SK-N-SH (cell line): ENCODE results near the gene MYL12A.

Experiments used
- CHD2 ChIP-seq: fragments of 150-350 bp; IDR thresholded peaks from 2 replicates; pipeline ENCODE4 v1.6.1; 2018; ENCODE audit warnings: low read length; ENCODE audit not compliant: partially characterized antibody
- JUND ChIP-seq: IDR thresholded peaks from 2 replicates; pipeline ENCODE4 v1.4.0; 2012
- MEF2A ChIP-seq: IDR thresholded peaks from 2 replicates; pipeline ENCODE4 v1.4.0; 2012; ENCODE audit warnings: low read depth, borderline replicate concordance
- MXI1 ChIP-seq: IDR thresholded peaks from 2 replicates; pipeline ENCODE4 v1.6.1; 2012; ENCODE audit warnings: mild to moderate bottlenecking, low read depth, low read length, improper control_type of control experiment
- NFIC ChIP-seq: IDR thresholded peaks from 2 replicates; pipeline ENCODE4 v1.4.0; 2012; ENCODE audit warnings: borderline replicate concordance
- NRF1 ChIP-seq: IDR thresholded peaks from 2 replicates; pipeline ENCODE4 v1.6.1; 2012; ENCODE audit warnings: low read depth, mild to moderate bottlenecking, low read length
- POLR2AphosphoS5 ChIP-seq: IDR thresholded peaks from 2 replicates; pipeline ENCODE4 v1.6.1; 2012; ENCODE audit warnings: low read depth, low read length
- RAD21 ChIP-seq: IDR thresholded peaks from 2 replicates; pipeline ENCODE4 v1.6.1; 2012; ENCODE audit warnings: mild to moderate bottlenecking, low read length
- SIN3A ChIP-seq: IDR thresholded peaks from 2 replicates; pipeline ENCODE4 v1.6.1; 2012; ENCODE audit warnings: low read depth, mild to moderate bottlenecking, low read length, moderate library complexity, borderline replicate concordance
- SMC3 ChIP-seq: IDR thresholded peaks from 2 replicates; pipeline ENCODE4 v1.6.1; 2012; ENCODE audit warnings: low read depth, low read length, improper control_type of control experiment
- TF ChIP-seq, protein P1 (sequence below): fragments of 200-600 bp; sonication (generic); IDR thresholded peaks from 2 replicates; pipeline ENCODE4 v1.6.1; 2017; ENCODE audit warnings: antibody characterized with exemption, mild to moderate bottlenecking, moderate library complexity
- TF ChIP-seq, protein P2 (sequence below): IDR thresholded peaks from 2 replicates; pipeline ENCODE4 v1.6.1; 2012; ENCODE audit warnings: mild to moderate bottlenecking, low read depth, low read length, moderate library complexity

DNA sequence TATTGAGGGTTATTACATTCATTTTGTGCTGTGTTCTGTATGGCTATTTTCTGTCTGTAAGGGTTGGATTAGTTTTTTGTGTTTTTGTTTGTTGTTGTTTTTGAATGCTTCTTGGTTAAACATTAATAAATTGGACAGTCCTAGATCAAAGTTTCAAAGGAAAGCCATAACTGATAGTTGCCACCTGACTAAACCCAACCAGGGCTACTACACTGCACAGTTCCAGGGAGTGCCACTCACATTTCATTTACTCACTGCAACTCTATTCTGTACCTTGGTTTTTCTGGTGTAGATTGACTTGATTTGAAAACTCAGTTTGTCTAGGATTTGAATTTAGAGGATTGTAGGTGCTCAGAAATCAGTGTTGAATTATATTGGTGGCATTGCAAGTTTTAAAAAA is 20.7 kb downstream of the MYL12A start:
- TF ChIP-seq CHD2: no peak
- TF ChIP-seq, protein P1, sequence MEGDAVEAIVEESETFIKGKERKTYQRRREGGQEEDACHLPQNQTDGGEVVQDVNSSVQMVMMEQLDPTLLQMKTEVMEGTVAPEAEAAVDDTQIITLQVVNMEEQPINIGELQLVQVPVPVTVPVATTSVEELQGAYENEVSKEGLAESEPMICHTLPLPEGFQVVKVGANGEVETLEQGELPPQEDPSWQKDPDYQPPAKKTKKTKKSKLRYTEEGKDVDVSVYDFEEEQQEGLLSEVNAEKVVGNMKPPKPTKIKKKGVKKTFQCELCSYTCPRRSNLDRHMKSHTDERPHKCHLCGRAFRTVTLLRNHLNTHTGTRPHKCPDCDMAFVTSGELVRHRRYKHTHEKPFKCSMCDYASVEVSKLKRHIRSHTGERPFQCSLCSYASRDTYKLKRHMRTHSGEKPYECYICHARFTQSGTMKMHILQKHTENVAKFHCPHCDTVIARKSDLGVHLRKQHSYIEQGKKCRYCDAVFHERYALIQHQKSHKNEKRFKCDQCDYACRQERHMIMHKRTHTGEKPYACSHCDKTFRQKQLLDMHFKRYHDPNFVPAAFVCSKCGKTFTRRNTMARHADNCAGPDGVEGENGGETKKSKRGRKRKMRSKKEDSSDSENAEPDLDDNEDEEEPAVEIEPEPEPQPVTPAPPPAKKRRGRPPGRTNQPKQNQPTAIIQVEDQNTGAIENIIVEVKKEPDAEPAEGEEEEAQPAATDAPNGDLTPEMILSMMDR: no peak
- no peak for TF ChIP-seq NFIC
- no peak for TF ChIP-seq MEF2A
- no peak for TF ChIP-seq RAD21
- no peak for TF ChIP-seq SIN3A
- TF ChIP-seq MXI1: no peak
- no peak for TF ChIP-seq SMC3
- TF ChIP-seq, protein P2, sequence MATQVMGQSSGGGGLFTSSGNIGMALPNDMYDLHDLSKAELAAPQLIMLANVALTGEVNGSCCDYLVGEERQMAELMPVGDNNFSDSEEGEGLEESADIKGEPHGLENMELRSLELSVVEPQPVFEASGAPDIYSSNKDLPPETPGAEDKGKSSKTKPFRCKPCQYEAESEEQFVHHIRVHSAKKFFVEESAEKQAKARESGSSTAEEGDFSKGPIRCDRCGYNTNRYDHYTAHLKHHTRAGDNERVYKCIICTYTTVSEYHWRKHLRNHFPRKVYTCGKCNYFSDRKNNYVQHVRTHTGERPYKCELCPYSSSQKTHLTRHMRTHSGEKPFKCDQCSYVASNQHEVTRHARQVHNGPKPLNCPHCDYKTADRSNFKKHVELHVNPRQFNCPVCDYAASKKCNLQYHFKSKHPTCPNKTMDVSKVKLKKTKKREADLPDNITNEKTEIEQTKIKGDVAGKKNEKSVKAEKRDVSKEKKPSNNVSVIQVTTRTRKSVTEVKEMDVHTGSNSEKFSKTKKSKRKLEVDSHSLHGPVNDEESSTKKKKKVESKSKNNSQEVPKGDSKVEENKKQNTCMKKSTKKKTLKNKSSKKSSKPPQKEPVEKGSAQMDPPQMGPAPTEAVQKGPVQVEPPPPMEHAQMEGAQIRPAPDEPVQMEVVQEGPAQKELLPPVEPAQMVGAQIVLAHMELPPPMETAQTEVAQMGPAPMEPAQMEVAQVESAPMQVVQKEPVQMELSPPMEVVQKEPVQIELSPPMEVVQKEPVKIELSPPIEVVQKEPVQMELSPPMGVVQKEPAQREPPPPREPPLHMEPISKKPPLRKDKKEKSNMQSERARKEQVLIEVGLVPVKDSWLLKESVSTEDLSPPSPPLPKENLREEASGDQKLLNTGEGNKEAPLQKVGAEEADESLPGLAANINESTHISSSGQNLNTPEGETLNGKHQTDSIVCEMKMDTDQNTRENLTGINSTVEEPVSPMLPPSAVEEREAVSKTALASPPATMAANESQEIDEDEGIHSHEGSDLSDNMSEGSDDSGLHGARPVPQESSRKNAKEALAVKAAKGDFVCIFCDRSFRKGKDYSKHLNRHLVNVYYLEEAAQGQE: no peak
- no peak for TF ChIP-seq JUND
- no peak for TF ChIP-seq NRF1
- no peak for TF ChIP-seq POLR2AphosphoS5
